HL-60 (cell line): ENCODE results near the gene SLC25A29.
"Not testable (repeated sequence)": the region's sequence is repeated elsewhere in the genome, so short reads cannot be mapped to it uniquely, and the experiment has no call there.

Source experiments
- GABPA ChIP-seq: IDR thresholded peaks from 2 replicates; pipeline ENCODE4 v1.6.1; 2012; ENCODE audit warnings: low read depth
- TF ChIP-seq, protein P1 (sequence below): IDR thresholded peaks from one replicate; pipeline ENCODE4 v1.5.1; 2011; ENCODE audit warnings: low read length, control low read depth, inconsistent platforms; ENCODE audit not compliant: insufficient read depth

- TF ChIP-seq GABPA: not testable (repeated sequence)
- TF ChIP-seq, protein P1, sequence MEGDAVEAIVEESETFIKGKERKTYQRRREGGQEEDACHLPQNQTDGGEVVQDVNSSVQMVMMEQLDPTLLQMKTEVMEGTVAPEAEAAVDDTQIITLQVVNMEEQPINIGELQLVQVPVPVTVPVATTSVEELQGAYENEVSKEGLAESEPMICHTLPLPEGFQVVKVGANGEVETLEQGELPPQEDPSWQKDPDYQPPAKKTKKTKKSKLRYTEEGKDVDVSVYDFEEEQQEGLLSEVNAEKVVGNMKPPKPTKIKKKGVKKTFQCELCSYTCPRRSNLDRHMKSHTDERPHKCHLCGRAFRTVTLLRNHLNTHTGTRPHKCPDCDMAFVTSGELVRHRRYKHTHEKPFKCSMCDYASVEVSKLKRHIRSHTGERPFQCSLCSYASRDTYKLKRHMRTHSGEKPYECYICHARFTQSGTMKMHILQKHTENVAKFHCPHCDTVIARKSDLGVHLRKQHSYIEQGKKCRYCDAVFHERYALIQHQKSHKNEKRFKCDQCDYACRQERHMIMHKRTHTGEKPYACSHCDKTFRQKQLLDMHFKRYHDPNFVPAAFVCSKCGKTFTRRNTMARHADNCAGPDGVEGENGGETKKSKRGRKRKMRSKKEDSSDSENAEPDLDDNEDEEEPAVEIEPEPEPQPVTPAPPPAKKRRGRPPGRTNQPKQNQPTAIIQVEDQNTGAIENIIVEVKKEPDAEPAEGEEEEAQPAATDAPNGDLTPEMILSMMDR: not testable (repeated sequence)
Measured at GRCh38 chr14:100283436-100283835, 22.8 kb downstream of the SLC25A29 start.
